Left renal cortex interstitium (tissue), 4 donors: Measurements from ENCODE around the gene DAW1. TPM values are rescaled to one million over a fixed set of nuclear protein-coding genes. Genes with fewer than 3 reads are reported as not detected.
"Not testable (repeated sequence)": the region's sequence is repeated elsewhere in the genome, so short reads cannot be mapped to it uniquely, and the experiment has no call there.

Experiments used
- DNase-seq, 4 donors: peaks; one replicate each; pipeline ENCODE4 v3.0.0-alpha.2; 2013; ENCODE audit warnings: low read depth in 4 of 4, low spot score in 2 of 4, missing footprints in 1 of 4
- polyA plus RNA-seq, 4 donors: library from polyadenylated mRNA; unstranded; fragments of 120-200 nt; gene quantifications; one replicate each; pipeline ENCODE4 v1.2.1, GENCODE V29; 2013; ENCODE audit not compliant: insufficient read length in 4 of 4

DAW1 gene
- polyA plus RNA-seq, 4 donors: 0.37 to 0.95 (median 0.66) TPM

GRCh38 chr2:227908266-227909054, 37.0 kb downstream of the DAW1 start:
- no peak for DNase-seq

DNA sequence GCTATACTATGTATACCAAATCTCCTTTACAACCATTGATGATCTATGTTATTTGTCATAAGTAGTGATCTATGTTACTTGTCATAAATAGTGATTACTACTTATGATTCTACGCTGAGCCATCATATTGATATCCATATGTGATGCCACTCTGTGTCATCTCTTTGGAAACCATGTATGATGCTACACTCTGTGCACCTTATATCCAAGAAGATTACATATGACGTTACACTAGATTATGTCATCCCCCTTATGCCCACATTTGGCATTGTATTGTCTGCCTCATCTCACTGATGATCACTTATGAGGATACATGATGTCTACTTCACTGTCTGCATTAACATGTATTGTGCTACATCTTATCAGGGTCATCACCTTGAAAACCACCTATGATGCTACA, 42.9 kb downstream of the DAW1 start:
- DNase-seq: no peak

DNA sequence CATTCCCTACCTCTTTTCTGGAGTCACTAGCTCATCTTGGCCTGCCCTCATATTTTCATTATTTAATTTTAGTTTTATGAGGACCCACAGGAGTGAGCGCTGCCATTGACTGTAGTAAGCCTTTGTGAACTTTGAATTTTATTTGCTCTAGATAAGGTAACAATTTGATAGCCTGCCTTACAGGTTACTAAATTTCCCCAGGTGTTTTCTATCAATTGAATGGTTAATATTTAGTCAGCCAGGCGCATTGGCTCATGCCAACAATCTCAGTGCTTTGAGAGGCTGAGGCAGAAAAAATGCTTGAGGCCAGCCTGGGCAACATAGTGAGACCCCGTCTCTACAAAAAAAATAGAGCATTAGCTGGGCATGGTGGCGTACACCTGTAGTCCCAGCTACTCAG, 50.2 kb downstream of the DAW1 start:
- DNase-seq: no peak

DNA sequence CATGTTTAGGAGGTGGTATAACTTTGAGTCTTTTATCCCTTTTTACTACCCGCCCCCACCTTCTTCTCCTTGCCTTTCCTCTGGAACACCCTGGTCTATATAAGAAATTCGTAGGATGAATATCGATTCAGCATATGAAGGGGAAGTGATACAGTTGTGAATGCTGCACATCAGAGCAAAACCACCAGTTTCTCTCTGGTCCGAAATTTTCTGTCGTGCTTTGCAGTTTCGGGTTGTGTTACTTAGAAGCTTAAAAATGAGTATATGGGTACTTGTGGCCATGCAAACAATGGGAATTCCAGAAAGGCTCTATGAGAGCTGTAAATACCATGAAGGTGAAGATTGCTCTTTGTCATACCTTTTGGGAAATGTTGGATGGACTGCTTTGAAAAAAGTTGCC, 60.6 kb downstream of the DAW1 start:
- DNase-seq: no peak

DNA sequence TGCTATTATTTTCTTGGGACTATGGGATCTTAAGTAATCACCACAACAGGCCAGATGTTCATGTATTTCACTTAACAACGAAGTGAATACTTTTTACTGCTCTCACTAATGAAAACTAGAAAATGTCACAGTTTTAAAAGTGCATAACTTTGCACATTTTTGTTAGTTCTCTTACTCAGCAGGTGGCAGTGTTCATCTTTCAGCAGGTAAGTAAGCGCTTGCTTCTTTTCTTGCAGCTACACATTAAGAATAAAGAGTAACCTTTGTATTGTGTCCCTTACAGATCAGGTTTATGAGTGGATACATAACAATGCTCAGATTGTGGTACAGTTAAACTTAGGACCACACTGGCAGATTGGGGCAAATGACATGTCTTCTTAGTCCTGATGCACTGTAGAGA, 61.0 kb downstream of the DAW1 start:
- no peak for DNase-seq

- no peak for DNase-seq
Observed at GRCh38 chr2:227933884-227934283, 62.5 kb downstream of the DAW1 start.

DNA sequence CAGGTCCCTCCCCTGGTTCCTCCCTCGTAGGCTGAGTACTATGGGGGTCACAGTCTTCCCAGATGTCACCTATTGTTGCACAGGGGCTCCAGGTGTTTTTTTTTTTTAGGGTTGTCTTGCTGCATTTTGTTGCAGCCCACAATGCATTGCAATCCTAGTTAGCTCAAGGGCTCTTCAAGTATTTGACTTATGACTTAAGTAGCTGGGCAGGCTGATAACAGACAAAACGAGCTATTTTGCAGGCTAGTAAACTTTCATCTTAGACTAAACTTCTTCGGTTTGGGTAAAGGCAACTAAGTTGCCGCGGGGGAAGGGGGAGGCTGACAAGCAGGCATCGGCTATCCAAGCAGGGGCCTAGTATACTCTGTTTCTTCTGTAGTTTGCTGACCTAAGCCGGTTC, 64.8 kb downstream of the DAW1 start:
- DNase-seq: not testable (repeated sequence)

- DNase-seq: peak in 1 of 4 donors; percentile 3
Observed at GRCh38 chr2:227939271-227940027, 68.0 kb downstream of the DAW1 start.

- DNase-seq: no peak
Observed at GRCh38 chr2:227942021-227942420, 70.6 kb downstream of the DAW1 start.

- no peak for DNase-seq
Observed at GRCh38 chr2:227942965-227943364, 71.5 kb downstream of the DAW1 start.

DNA sequence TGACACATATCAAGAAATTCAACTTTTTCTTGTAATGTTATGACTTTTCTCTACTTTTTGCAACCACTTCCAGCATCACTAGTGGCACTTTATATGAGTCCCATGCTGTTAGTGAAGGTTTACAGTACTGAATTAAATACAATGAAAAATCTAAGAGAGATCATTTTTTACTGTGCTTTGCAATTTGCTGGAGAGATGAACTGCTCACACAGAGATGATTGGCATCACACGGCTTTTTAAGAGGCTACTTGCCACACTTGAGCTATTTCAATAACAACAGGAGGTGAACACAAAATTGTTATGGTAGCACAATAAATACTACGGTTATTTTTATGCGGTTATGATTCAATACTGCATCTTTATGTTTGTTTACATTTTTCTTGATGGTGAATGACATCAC, 88.9 kb downstream of the DAW1 start:
- DNase-seq: no peak

- DNase-seq: no peak
Observed at GRCh38 chr2:227971619-227972230, 100.3 kb downstream of the DAW1 start.

GRCh38 chr2:227973241-227973640, 101.8 kb downstream of the DAW1 start:
- no peak for DNase-seq

Other genes starting within 250 kb of the DAW1 start
- not detected for gene SCYGR5, start 204.8 kb upstream of the DAW1 start, polyA plus RNA-seq
- gene SLC19A3, start 153.6 kb upstream of the DAW1 start, polyA plus RNA-seq: 10 to 100 TPM in 2 of 4 donors, 1 to 10 TPM in 2; 5.7 to 10.4 (median 9.0) TPM
- not detected for gene SCYGR6, start 146.9 kb upstream of the DAW1 start, polyA plus RNA-seq
- gene SCYGR7, start 143.3 kb upstream of the DAW1 start, polyA plus RNA-seq: not detected
- not detected for gene SCYGR8, start 125.7 kb upstream of the DAW1 start, polyA plus RNA-seq
- under 1 TPM; 0.23 to 0.61 (median 0.42) TPM for gene CCL20, start 57.8 kb upstream of the DAW1 start, polyA plus RNA-seq